ENCODE measurements around the gene IL7R.

IL7R gene

GRCh38 chr5:35926389-35927051, 69.8 kb downstream of the IL7R start:
- DNase-seq (ENCODE audit: low spot score in 2 of 2) (peak; percentile 58 to 59), ATAC-seq (replicated peaks; ENCODE audit: extremely low read depth, poor library complexity, severe bottlenecking) (peak; percentile 24)
- no peak overlapping the region for H3K27ac Mint-ChIP-seq (ENCODE audit: low read depth)
- peaks cover 34% of the 10 kb centered on the region for H3K4me1 Mint-ChIP-seq
- no peaks in the 10 kb centered on the region for H3K9me3 Mint-ChIP-seq
- H3K27me3 Mint-ChIP-seq, result peaks cover 24% of the 10 kb centered on the region
- H3K4me3 Mint-ChIP-seq, result peak overlapping the region; percentile 47
- H3K36me3 Mint-ChIP-seq (ENCODE audit: insufficient read depth), result peaks cover 3% of the 10 kb centered on the region

Data from central memory CD8-positive, alpha-beta T cell (primary cell).